NB4 (cell line): ENCODE results near the gene NDUFAF4.

Source experiments
- MYC ChIP-seq: IDR thresholded peaks from 2 replicates; pipeline ENCODE4 v1.6.1; 2011; ENCODE audit warnings: low read depth, low read length
- POLR2A ChIP-seq: IDR thresholded peaks from 2 replicates; pipeline ENCODE4 v1.6.1; 2011; ENCODE audit warnings: mild to moderate bottlenecking; ENCODE audit not compliant: insufficient read length; ENCODE audit errors: extremely low read depth
- TF ChIP-seq, protein P1 (sequence below): IDR thresholded peaks from one replicate; pipeline ENCODE4 v1.5.1; 2012; ENCODE audit warnings: low read depth, low read length
- TF ChIP-seq, protein P2 (sequence below): IDR thresholded peaks from 2 replicates; pipeline ENCODE4 v1.6.1; 2011; ENCODE audit warnings: low read depth, low read length

DNA sequence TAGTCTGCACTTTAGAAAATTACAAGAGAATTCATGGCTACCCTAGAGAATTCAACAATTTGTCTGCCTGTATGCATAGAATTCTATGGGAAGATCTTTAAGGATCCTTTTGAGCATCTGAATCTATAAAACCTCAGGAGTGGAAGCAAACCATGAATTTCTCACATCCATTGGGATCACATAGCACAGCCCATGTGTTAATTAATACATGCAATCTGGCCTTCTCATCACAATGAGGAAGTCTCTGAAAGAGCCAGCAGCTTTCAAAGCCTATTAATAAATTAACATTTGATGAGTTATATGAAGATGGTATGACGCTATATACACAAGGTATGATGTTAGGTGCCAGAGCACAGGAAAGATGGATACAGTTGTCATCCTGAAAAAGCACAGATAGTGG, 24.7 kb downstream of the NDUFAF4 start:
- no peak for TF ChIP-seq POLR2A
- TF ChIP-seq, protein P1, sequence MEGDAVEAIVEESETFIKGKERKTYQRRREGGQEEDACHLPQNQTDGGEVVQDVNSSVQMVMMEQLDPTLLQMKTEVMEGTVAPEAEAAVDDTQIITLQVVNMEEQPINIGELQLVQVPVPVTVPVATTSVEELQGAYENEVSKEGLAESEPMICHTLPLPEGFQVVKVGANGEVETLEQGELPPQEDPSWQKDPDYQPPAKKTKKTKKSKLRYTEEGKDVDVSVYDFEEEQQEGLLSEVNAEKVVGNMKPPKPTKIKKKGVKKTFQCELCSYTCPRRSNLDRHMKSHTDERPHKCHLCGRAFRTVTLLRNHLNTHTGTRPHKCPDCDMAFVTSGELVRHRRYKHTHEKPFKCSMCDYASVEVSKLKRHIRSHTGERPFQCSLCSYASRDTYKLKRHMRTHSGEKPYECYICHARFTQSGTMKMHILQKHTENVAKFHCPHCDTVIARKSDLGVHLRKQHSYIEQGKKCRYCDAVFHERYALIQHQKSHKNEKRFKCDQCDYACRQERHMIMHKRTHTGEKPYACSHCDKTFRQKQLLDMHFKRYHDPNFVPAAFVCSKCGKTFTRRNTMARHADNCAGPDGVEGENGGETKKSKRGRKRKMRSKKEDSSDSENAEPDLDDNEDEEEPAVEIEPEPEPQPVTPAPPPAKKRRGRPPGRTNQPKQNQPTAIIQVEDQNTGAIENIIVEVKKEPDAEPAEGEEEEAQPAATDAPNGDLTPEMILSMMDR = no peak
- TF ChIP-seq, protein P2, sequence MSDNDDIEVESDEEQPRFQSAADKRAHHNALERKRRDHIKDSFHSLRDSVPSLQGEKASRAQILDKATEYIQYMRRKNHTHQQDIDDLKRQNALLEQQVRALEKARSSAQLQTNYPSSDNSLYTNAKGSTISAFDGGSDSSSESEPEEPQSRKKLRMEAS = no peak
- TF ChIP-seq MYC = no peak
